ENCODE data around the gene DEUP1. TPM values are rescaled to one million over a fixed set of nuclear protein-coding genes. Genes with fewer than 3 reads are reported as not detected.

The DEUP1 gene
- total RNA-seq, 2 experiments from 2014 or later: not detected

DNA sequence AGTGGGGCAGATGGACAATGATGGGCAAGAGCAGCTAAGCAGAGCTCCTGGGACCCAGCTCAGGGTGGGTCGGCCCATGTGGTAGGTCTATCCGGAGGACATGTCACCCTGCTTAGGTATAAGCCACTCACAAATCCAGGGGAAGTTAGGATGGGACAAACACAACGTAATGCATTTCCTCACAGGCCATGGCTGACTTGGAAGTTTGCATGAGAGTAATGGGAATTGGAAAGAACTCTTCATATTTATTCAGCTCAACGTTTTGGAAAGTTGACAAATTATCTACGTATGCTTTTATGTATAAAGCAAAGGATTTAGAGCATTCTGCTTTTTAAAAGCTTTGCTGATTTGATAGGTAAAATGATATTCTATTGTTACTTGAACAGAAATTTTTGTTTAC lies 137.7 kb downstream of the DEUP1 start:
- no peaks in the 10 kb centered on the region for H4K20me1 ChIP-seq (ENCODE audit: insufficient read depth, low read length)
- no TSS peak for BruUV-seq (replicated peaks)

DNA sequence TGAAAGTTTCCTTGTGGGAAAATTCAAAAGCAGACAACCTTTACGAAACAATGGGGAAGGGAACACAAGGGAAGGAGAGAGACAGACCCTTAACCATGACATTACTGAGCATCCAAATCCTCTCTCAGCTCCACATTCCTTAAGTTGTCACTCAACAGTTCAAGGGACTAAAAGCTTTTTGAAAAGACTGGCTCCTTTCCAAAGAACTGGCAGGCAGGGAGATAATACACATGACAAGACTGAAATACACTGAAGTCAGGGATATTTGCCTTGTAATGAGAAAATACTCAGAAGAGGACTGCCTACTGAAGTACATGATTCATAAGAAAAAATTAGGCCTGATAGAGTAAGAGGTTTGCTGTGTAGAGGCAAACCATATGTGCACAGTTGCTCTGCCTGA lies 143.6 kb downstream of the DEUP1 start:
- Histone ChIP-seq H3K4me1 (ENCODE audit: insufficient read depth, low read length, poor library complexity, severe bottlenecking) (no peaks in the 10 kb centered on the region), H3K36me3 (ENCODE audit: insufficient read depth, low read length) (no peaks in the 10 kb centered on the region), H4K20me1 (ENCODE audit: insufficient read depth, low read length) (no peaks in the 10 kb centered on the region), H3K79me2 (ENCODE audit: insufficient read depth, low read depth, low read length) (no peaks in the 10 kb centered on the region), H3K9me3 (ENCODE audit: low read length) (no peaks in the 10 kb centered on the region), H3K4me3 (ENCODE audit: low read depth, low read length, poor library complexity, severe bottlenecking) (no peak overlapping the region), H2AFZ (ENCODE audit: low read length) (no peak overlapping the region), H3K9me2 (ENCODE audit: insufficient read depth, low read length) (no peaks in the 10 kb centered on the region), H3K27ac (ENCODE audit: low read depth, low read length, poor library complexity, severe bottlenecking) (no peak overlapping the region), H3K4me2 (ENCODE audit: low read length) (no peak overlapping the region)
- ChIA-PET CTCF (ENCODE audit: unreplicated experiment) (no interaction called here), POLR2A (interaction anchor here (0.7 kb wide), 1 partner anchor 12 kb away, joined by 3 read pairs; no protein-coding TSS in a partner anchor)
- TF ChIP-seq, protein P1, sequence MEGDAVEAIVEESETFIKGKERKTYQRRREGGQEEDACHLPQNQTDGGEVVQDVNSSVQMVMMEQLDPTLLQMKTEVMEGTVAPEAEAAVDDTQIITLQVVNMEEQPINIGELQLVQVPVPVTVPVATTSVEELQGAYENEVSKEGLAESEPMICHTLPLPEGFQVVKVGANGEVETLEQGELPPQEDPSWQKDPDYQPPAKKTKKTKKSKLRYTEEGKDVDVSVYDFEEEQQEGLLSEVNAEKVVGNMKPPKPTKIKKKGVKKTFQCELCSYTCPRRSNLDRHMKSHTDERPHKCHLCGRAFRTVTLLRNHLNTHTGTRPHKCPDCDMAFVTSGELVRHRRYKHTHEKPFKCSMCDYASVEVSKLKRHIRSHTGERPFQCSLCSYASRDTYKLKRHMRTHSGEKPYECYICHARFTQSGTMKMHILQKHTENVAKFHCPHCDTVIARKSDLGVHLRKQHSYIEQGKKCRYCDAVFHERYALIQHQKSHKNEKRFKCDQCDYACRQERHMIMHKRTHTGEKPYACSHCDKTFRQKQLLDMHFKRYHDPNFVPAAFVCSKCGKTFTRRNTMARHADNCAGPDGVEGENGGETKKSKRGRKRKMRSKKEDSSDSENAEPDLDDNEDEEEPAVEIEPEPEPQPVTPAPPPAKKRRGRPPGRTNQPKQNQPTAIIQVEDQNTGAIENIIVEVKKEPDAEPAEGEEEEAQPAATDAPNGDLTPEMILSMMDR (conservative IDR thresholded peaks at IDR 0.05; ENCODE audit: low read length): no peak
- no peak for TF ChIP-seq EZH2phosphoT487 (IDR thresholded peaks at IDR 0.05; ENCODE audit: borderline replicate concordance, low read depth, low read length)
- intact Hi-C loops (cut with micrococcal nuclease; ENCODE audit: unreplicated experiment): no loop called here
- BruUV-seq (replicated peaks): no TSS peak
- DNase-seq (ENCODE audit: low spot score): no peak

More for the DNA sequence above, 137.7 kb downstream of the DEUP1 start:
- DNase-seq (ENCODE audit: low spot score): no peak
- H3K4me1 ChIP-seq (ENCODE audit: insufficient read depth, low read length, poor library complexity, severe bottlenecking): peaks cover 16% of the 10 kb centered on the region
- no peak overlapping the region for H3K4me2 ChIP-seq (ENCODE audit: low read length)
- H2AFZ ChIP-seq (ENCODE audit: low read length): no peak overlapping the region
- no peaks in the 10 kb centered on the region for H3K9me2 ChIP-seq (ENCODE audit: insufficient read depth, low read length)
- CTCF ChIA-PET (ENCODE audit: unreplicated experiment): no interaction called here
- H3K79me2 ChIP-seq (ENCODE audit: insufficient read depth, low read depth, low read length): no peaks in the 10 kb centered on the region
- POLR2A ChIA-PET: interaction anchor here (0.6 to 1.6 kb wide), 6 partner anchors 9 to 197 kb away, joined by 3 to 5 read pairs (median 3); no protein-coding TSS in a partner anchor
- intact Hi-C loops (cut with micrococcal nuclease; ENCODE audit: unreplicated experiment): loop anchor here (5.0 kb wide), 1 partner anchor 56 kb away; no protein-coding TSS in a partner anchor
- no peak overlapping the region for H3K27ac ChIP-seq (ENCODE audit: low read depth, low read length, poor library complexity, severe bottlenecking)
- H3K4me3 ChIP-seq (ENCODE audit: low read depth, low read length, poor library complexity, severe bottlenecking): no peak overlapping the region
- H3K36me3 ChIP-seq (ENCODE audit: insufficient read depth, low read length): no peaks in the 10 kb centered on the region
- TF ChIP-seq EZH2phosphoT487 (IDR thresholded peaks at IDR 0.05; ENCODE audit: borderline replicate concordance, low read depth, low read length): no peak
- TF ChIP-seq, protein P1 (conservative IDR thresholded peaks at IDR 0.05; ENCODE audit: low read length): no peak
- peaks cover 4% of the 10 kb centered on the region; the same call in 1 of the 2 replicates for H3K9me3 ChIP-seq (ENCODE audit: low read length)

DNA sequence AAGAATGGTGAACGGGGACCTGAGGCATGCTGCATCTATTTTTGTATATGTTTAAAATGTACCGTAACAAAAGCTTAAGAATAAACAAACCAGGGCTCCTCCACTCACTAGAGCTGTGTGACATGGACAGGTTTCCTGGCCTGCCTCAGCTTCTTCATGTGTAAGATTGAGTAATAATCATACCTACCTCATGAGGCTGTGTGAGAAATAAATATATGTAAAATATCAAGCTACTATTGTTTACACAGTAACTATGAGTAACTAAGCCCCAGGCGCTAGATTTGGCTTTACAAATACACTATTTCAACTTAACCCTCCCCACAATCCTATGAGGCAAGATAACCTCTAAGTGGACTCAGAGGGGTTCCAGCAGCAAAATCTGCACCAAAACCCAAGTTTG lies 146.3 kb downstream of the DEUP1 start:
- Histone ChIP-seq H2AFZ (ENCODE audit: low read length) (no peak overlapping the region), H3K9me2 (ENCODE audit: insufficient read depth, low read length) (no peaks in the 10 kb centered on the region), H3K4me1 (ENCODE audit: insufficient read depth, low read length, poor library complexity, severe bottlenecking) (no peaks in the 10 kb centered on the region), H3K9me3 (ENCODE audit: low read length) (no peaks in the 10 kb centered on the region), H4K20me1 (ENCODE audit: insufficient read depth, low read length) (no peaks in the 10 kb centered on the region), H3K27ac (ENCODE audit: low read depth, low read length, poor library complexity, severe bottlenecking) (no peak overlapping the region), H3K36me3 (ENCODE audit: insufficient read depth, low read length) (no peaks in the 10 kb centered on the region), H3K79me2 (ENCODE audit: insufficient read depth, low read depth, low read length) (no peaks in the 10 kb centered on the region), H3K4me2 (ENCODE audit: low read length) (no peak overlapping the region), H3K4me3 (ENCODE audit: low read depth, low read length, poor library complexity, severe bottlenecking) (no peak overlapping the region)
- ChIA-PET POLR2A (interaction anchor here (1.5 kb wide), 1 partner anchor 16 kb away, joined by 3 read pairs; no protein-coding TSS in a partner anchor), CTCF (ENCODE audit: unreplicated experiment) (no interaction called here)
- no TSS peak for BruUV-seq (replicated peaks)
- no peak for DNase-seq (ENCODE audit: low spot score)
- TF ChIP-seq, protein P1 (conservative IDR thresholded peaks at IDR 0.05; ENCODE audit: low read length): no peak
- TF ChIP-seq EZH2phosphoT487 (IDR thresholded peaks at IDR 0.05; ENCODE audit: borderline replicate concordance, low read depth, low read length): no peak
- intact Hi-C loops (cut with micrococcal nuclease; ENCODE audit: unreplicated experiment): no loop called here

Data from OCI-LY7 (cell line).